ENCODE measurements around the gene PNPO.

PNPO gene

GRCh38 chr17:47959825-47960655, 18.7 kb downstream of the PNPO start:
- no peaks in the 10 kb centered on the region for H3K9me3 Mint-ChIP-seq
- ATAC-seq (replicated peaks; ENCODE audit: extremely low read depth, poor library complexity, severe bottlenecking), result no peak
- DNase-seq (ENCODE audit: low spot score in 2 of 2), result no peak
- no peak overlapping the region for H3K27ac Mint-ChIP-seq (ENCODE audit: low read depth)
- H3K27me3 Mint-ChIP-seq, result no peaks in the 10 kb centered on the region
- H3K36me3 Mint-ChIP-seq (ENCODE audit: insufficient read depth), result no peaks in the 10 kb centered on the region
- no peak overlapping the region for H3K4me3 Mint-ChIP-seq
- H3K4me1 Mint-ChIP-seq, result no peaks in the 10 kb centered on the region

GRCh38 chr17:47961406-47961805, 20.0 kb downstream of the PNPO start:
- Mint-ChIP-seq H3K36me3 (ENCODE audit: insufficient read depth) (no peaks in the 10 kb centered on the region), H3K4me1 (no peaks in the 10 kb centered on the region)
- ATAC-seq (replicated peaks; ENCODE audit: extremely low read depth, poor library complexity, severe bottlenecking), result no peak

GRCh38 chr17:47962901-47963300, 21.5 kb downstream of the PNPO start:
- no peak for ATAC-seq (replicated peaks; ENCODE audit: extremely low read depth, poor library complexity, severe bottlenecking)
- Mint-ChIP-seq H3K27me3 (no peaks in the 10 kb centered on the region), H3K4me3 (no peak overlapping the region), H3K9me3 (no peaks in the 10 kb centered on the region), H3K27ac (ENCODE audit: low read depth) (no peak overlapping the region), H3K36me3 (ENCODE audit: insufficient read depth) (peaks cover 2% of the 10 kb centered on the region), H3K4me1 (no peaks in the 10 kb centered on the region)
- no peak for DNase-seq (ENCODE audit: low spot score in 2 of 2)

More at GRCh38 chr17:47961406-47961805, 20.0 kb downstream of the PNPO start:
- no peaks in the 10 kb centered on the region for H3K27me3 Mint-ChIP-seq
- H3K27ac Mint-ChIP-seq (ENCODE audit: low read depth), result no peak overlapping the region
- H3K9me3 Mint-ChIP-seq, result no peaks in the 10 kb centered on the region
- H3K4me3 Mint-ChIP-seq, result no peak overlapping the region
- no peak for DNase-seq (ENCODE audit: low spot score in 2 of 2)

GRCh38 chr17:47964856-47965255, 23.5 kb downstream of the PNPO start:
- no peak for ATAC-seq (replicated peaks; ENCODE audit: extremely low read depth, poor library complexity, severe bottlenecking)
- Mint-ChIP-seq H3K27me3 (no peaks in the 10 kb centered on the region), H3K36me3 (ENCODE audit: insufficient read depth) (peaks cover 2% of the 10 kb centered on the region), H3K4me3 (no peak overlapping the region), H3K9me3 (no peaks in the 10 kb centered on the region), H3K27ac (ENCODE audit: low read depth) (no peak overlapping the region), H3K4me1 (peaks cover 4% of the 10 kb centered on the region)
- no peak for DNase-seq (ENCODE audit: low spot score in 2 of 2)

GRCh38 chr17:47966079-47966519, 24.7 kb downstream of the PNPO start:
- ATAC-seq (replicated peaks; ENCODE audit: extremely low read depth, poor library complexity, severe bottlenecking) (no peak), DNase-seq (ENCODE audit: low spot score in 2 of 2) (no peak)
- Mint-ChIP-seq H3K4me1 (peaks cover 16% of the 10 kb centered on the region), H3K27ac (ENCODE audit: low read depth) (no peak overlapping the region), H3K4me3 (no peak overlapping the region), H3K36me3 (ENCODE audit: insufficient read depth) (peaks cover 5% of the 10 kb centered on the region), H3K9me3 (no peaks in the 10 kb centered on the region), H3K27me3 (no peaks in the 10 kb centered on the region)

GRCh38 chr17:47967607-47968252, 26.4 kb downstream of the PNPO start:
- Mint-ChIP-seq H3K9me3 (no peaks in the 10 kb centered on the region), H3K4me1 (peaks cover 28% of the 10 kb centered on the region), H3K27ac (ENCODE audit: low read depth) (no peak overlapping the region), H3K4me3 (no peak overlapping the region), H3K36me3 (ENCODE audit: insufficient read depth) (peaks cover 5% of the 10 kb centered on the region), H3K27me3 (no peaks in the 10 kb centered on the region)
- DNase-seq (ENCODE audit: low spot score in 2 of 2), result no peak
- ATAC-seq (replicated peaks; ENCODE audit: extremely low read depth, poor library complexity, severe bottlenecking), result no peak

GRCh38 chr17:47968836-47969235, 27.5 kb downstream of the PNPO start:
- Mint-ChIP-seq H3K4me1 (peaks cover 28% of the 10 kb centered on the region), H3K4me3 (no peak overlapping the region)

GRCh38 chr17:47969930-47970724, 28.8 kb downstream of the PNPO start:
- no peak for DNase-seq (ENCODE audit: low spot score in 2 of 2)
- no peak for ATAC-seq (replicated peaks; ENCODE audit: extremely low read depth, poor library complexity, severe bottlenecking)
- peaks cover 28% of the 10 kb centered on the region for H3K4me1 Mint-ChIP-seq
- peak overlapping the region; percentile 73 for H3K27ac Mint-ChIP-seq (ENCODE audit: low read depth)
- H3K9me3 Mint-ChIP-seq, result no peaks in the 10 kb centered on the region
- peaks cover 10% of the 10 kb centered on the region for H3K36me3 Mint-ChIP-seq (ENCODE audit: insufficient read depth)
- H3K27me3 Mint-ChIP-seq, result no peaks in the 10 kb centered on the region
- H3K4me3 Mint-ChIP-seq, result peak overlapping the region; percentile 96

More at GRCh38 chr17:47968836-47969235, 27.5 kb downstream of the PNPO start:
- ATAC-seq (replicated peaks; ENCODE audit: extremely low read depth, poor library complexity, severe bottlenecking) (no peak), DNase-seq (ENCODE audit: low spot score in 2 of 2) (no peak)
- H3K27me3 Mint-ChIP-seq, result no peaks in the 10 kb centered on the region
- no peak overlapping the region for H3K27ac Mint-ChIP-seq (ENCODE audit: low read depth)
- H3K36me3 Mint-ChIP-seq (ENCODE audit: insufficient read depth), result peaks cover 7% of the 10 kb centered on the region
- H3K9me3 Mint-ChIP-seq, result no peaks in the 10 kb centered on the region

- DNase-seq (ENCODE audit: low spot score in 2 of 2) (peak; percentile 94 to 95), ATAC-seq (replicated peaks; ENCODE audit: extremely low read depth, poor library complexity, severe bottlenecking) (peak; percentile 96)
- H3K27me3 Mint-ChIP-seq, result no peaks in the 10 kb centered on the region
- peak within 1 kb of the TSS; percentile 96 for H3K4me3 Mint-ChIP-seq
- peaks cover 28% of the 10 kb centered on the region for H3K4me1 Mint-ChIP-seq
- no peaks in the 10 kb centered on the region for H3K9me3 Mint-ChIP-seq
- peaks cover 14% of the 10 kb centered on the region for H3K36me3 Mint-ChIP-seq (ENCODE audit: insufficient read depth)
- peak within 1 kb of the TSS; percentile 73 for H3K27ac Mint-ChIP-seq (ENCODE audit: low read depth)
Measured at GRCh38 chr17:47970725-47971499, 29.5 kb downstream of the PNPO start, which contains the start of gene CDK5RAP3. Gene CDK5RAP3 (plus strand): TSS chr17:47971113. CDS start chr17:47971147, 34 bp downstream.

- ATAC-seq (replicated peaks; ENCODE audit: extremely low read depth, poor library complexity, severe bottlenecking), result no peak
- Mint-ChIP-seq H3K27me3 (no peaks in the 10 kb centered on the region), H3K27ac (ENCODE audit: low read depth) (no peak overlapping the region), H3K4me1 (peaks cover 28% of the 10 kb centered on the region), H3K36me3 (ENCODE audit: insufficient read depth) (peaks cover 27% of the 10 kb centered on the region), H3K4me3 (no peak overlapping the region), H3K9me3 (no peaks in the 10 kb centered on the region)
- DNase-seq (ENCODE audit: low spot score in 2 of 2), result no peak
Measured at GRCh38 chr17:47973541-47973940, 32.2 kb downstream of the PNPO start.

GRCh38 chr17:47975189-47975822, 33.9 kb downstream of the PNPO start:
- H3K27ac Mint-ChIP-seq (ENCODE audit: low read depth), result no peak overlapping the region
- H3K36me3 Mint-ChIP-seq (ENCODE audit: insufficient read depth), result peaks cover 29% of the 10 kb centered on the region
- ATAC-seq (replicated peaks; ENCODE audit: extremely low read depth, poor library complexity, severe bottlenecking), result no peak

More at GRCh38 chr17:47975189-47975822, 33.9 kb downstream of the PNPO start:
- H3K4me1 Mint-ChIP-seq, result peaks cover 26% of the 10 kb centered on the region
- H3K9me3 Mint-ChIP-seq, result no peaks in the 10 kb centered on the region
- no peak overlapping the region for H3K4me3 Mint-ChIP-seq
- no peaks in the 10 kb centered on the region for H3K27me3 Mint-ChIP-seq
- DNase-seq (ENCODE audit: low spot score in 2 of 2), result no peak
